GM12878 (cell line): ENCODE measurements around the gene MAP3K4. TPM values are rescaled to one million over a fixed set of nuclear protein-coding genes. Genes with fewer than 3 reads are reported as not detected.

ENCODE experiments used
- ATAC-seq: fragments of 200-7000 bp; cut with Tn5 transposase; 3 replicates; pipeline ENCODE4 v1.9.1; 2020; ENCODE audit warnings: mild to moderate bottlenecking, moderate library complexity
- BruUV-seq: library from RNA; stranded (reverse); fragments of 400-500 nt; replicated peaks from 2 replicates; lab custom pipeline; 2021; lab: Mats Ljungman, UMichigan
- CTCF ChIA-PET: fragments of 300-600 bp; sonication (Branson Sonifier 250); formaldehyde crosslinking; extraction: SDS; loops from one replicate; lab custom pipeline; 2021; ENCODE audit warnings: inconsistent platforms; lab: Yijun Ruan, JAX
- POLR2A ChIA-PET: fragments of 350-600 bp; formaldehyde crosslinking; extraction: SDS; loops from one replicate; lab custom pipeline; 2021; ENCODE audit warnings: inconsistent platforms; lab: Charles Lee
- RAD21 ChIA-PET: fragments of 300-600 bp; sonication (Branson Sonifier 250); formaldehyde crosslinking; loops from one replicate; lab custom pipeline; 2023; ENCODE audit warnings: antibody characterized with exemption; ENCODE audit not compliant: unreplicated experiment; lab: Charles Lee
- SMC1A ChIA-PET: fragments of 300-600 bp; sonication (Branson Sonifier 250); formaldehyde crosslinking; loops from one replicate; lab custom pipeline; 2023; ENCODE audit not compliant: unreplicated experiment, uncharacterized antibody; lab: Charles Lee
- DNase-seq: peaks from one replicate; pipeline ENCODE4 v3.0.0-alpha.2; 2011; ENCODE audit warnings: low read depth, low spot score
- FAIRE-seq: peaks from 3 replicates; lab custom pipeline; 2011; peaks lifted over from hg19 to GRCh38; lab: Jason Lieb, UNC
- H2AFZ ChIP-seq: 2 replicates; pipeline ENCODE4 v1.6.0; 2011; ENCODE audit warnings: low read depth, low read length, control low read depth; ENCODE audit not compliant: control insufficient read depth
- H3K27ac ChIP-seq: 2 replicates; pipeline ENCODE4 v1.5.1; 2011; ENCODE audit warnings: control low read depth; ENCODE audit not compliant: control insufficient read depth, insufficient read depth
- H3K27me3 ChIP-seq, 2 experiments: replicated peaks in 1 of 2; 2 replicates each; pipeline versions ENCODE4 v1.6.0 to v1.6.1; 2011; ENCODE audit warnings: low read length in 1 of 2; ENCODE audit not compliant: control insufficient read depth in 2 of 2, insufficient read depth in 2 of 2
- H3K36me3 ChIP-seq, 2 experiments: 2 replicates each; pipeline ENCODE4 v1.5.1; 2011; ENCODE audit warnings: low read length in 1 of 2; ENCODE audit not compliant: control insufficient read depth in 2 of 2, insufficient read depth in 2 of 2
- H3K4me1 ChIP-seq: 2 replicates; pipeline ENCODE4 v1.6.1; 2011; ENCODE audit warnings: mild to moderate bottlenecking, low read length, moderate library complexity, mixed read lengths; ENCODE audit not compliant: control insufficient read depth, insufficient read depth
- H3K4me2 ChIP-seq: 2 replicates; pipeline ENCODE4 v1.6.0; 2011; ENCODE audit warnings: control low read depth; ENCODE audit not compliant: control insufficient read depth, insufficient read depth
- H3K4me3 ChIP-seq: fragments of 200-600 bp; sonication (generic); 2 replicates; pipeline ENCODE4 v1.5.1; 2016
- H3K79me2 ChIP-seq: 2 replicates; pipeline ENCODE4 v1.6.0; 2011; ENCODE audit warnings: low read length; ENCODE audit not compliant: control insufficient read depth, insufficient read depth
- H3K9ac ChIP-seq: 2 replicates; pipeline ENCODE4 v1.8.0; 2011; ENCODE audit warnings: low read length, control low read depth, mixed read lengths; ENCODE audit not compliant: control insufficient read depth, insufficient read depth
- H3K9me3 ChIP-seq: replicated peaks from 3 replicates; pipeline ENCODE4 v1.5.1; 2011; ENCODE audit warnings: mild to moderate bottlenecking, low read length; ENCODE audit not compliant: control insufficient read depth, insufficient read depth
- H4K20me1 ChIP-seq: 2 replicates; pipeline ENCODE4 v1.6.0; 2011; ENCODE audit not compliant: control insufficient read depth, insufficient read depth
- CBFB ChIP-seq: IDR thresholded peaks from 2 replicates; pipeline ENCODE4 v1.6.1; 2016; ENCODE audit warnings: antibody characterized with exemption, low read depth
- CREB1 ChIP-seq: IDR thresholded peaks from 2 replicates; pipeline ENCODE4 v1.6.1; 2012; ENCODE audit warnings: low read depth, mild to moderate bottlenecking, inconsistent platforms
- IKZF2 ChIP-seq, 2 experiments: fragments of 450-650 bp; IDR thresholded peaks; 2 replicates each; pipeline ENCODE4 v1.6.1; 2017; ENCODE audit warnings: mild to moderate bottlenecking in 2 of 2, moderate library complexity in 2 of 2
- TCF7 ChIP-seq: IDR thresholded peaks from 2 replicates; pipeline ENCODE4 v1.6.1; 2014; ENCODE audit warnings: antibody characterized with exemption, borderline replicate concordance
- WRNIP1 ChIP-seq: IDR thresholded peaks from 2 replicates; pipeline ENCODE4 v1.6.1; 2011; ENCODE audit warnings: low read depth, low read length, improper control_type of control experiment, borderline replicate concordance
- ZBTB40 ChIP-seq: fragments of 450-650 bp; IDR thresholded peaks from 2 replicates; pipeline ENCODE4 v1.6.1; 2016; ENCODE audit warnings: mild to moderate bottlenecking, moderate library complexity, borderline replicate concordance
- WGBS: methylation state at CpG from one replicate; pipeline ENCODE4 v1.1.6; 2016; ENCODE audit warnings: low lambda C conversion rate; ENCODE audit not compliant: insufficient replicate concordance, insufficient coverage; ENCODE audit errors: missing lambda C conversion rate; 5-methylcytosine and 5-hydroxymethylcytosine counted together
- in situ Hi-C: fragments of 300-500 bp; cut with MboI; formaldehyde crosslinking; loops from 9 replicates; pipeline ENCODE4 v1.14.3; 2018; ENCODE audit warnings: mixed read lengths
- intact Hi-C: fragments of 100-400 bp; cut with micrococcal nuclease; formaldehyde crosslinking; loops from one replicate; pipeline ENCODE4 v1.14.2; 2022; ENCODE audit not compliant: unreplicated experiment
- polyA plus RNA-seq, 11 experiments: library from polyadenylated mRNA; depleted of rRNA in 4 of 11; unstranded in 6 of 11; stranded (reverse) in 5 of 11; fragments of >200 nt; fragmentation: Nextera tagmentation in 4 of 11; fragmentation: Illumina TruSeq in 1 of 11; extraction: Ambion mirVana in 4 of 11; extraction: Trizol in 1 of 11; gene quantifications; 1 replicate in 1 of 11; 2 replicates in 10 of 11; pipeline versions ENCODE4 v1.2.1 to v1.2.3, GENCODE V29; 2011 to 2016; ENCODE audit warnings: inconsistent platforms in 2 of 11, missing spikeins in 2 of 11, low read depth in 1 of 11
- total RNA-seq, 4 experiments: library from RNA; depleted of rRNA in 3 of 4; stranded (reverse); fragments of >200 nt in 3 of 4; fragmentation: Illumina TruSeq in 1 of 4; extraction: Trizol in 1 of 4; gene quantifications; 2 replicates each; pipeline versions ENCODE4 v1.2.1 to v1.2.3, GENCODE V29; 2013 to 2021

Gene MAP3K4
- total and polyA plus RNA-seq, 10 of the 15 experiments (the other 5 are each of a cell fraction or from before 2014, with no cell fraction given): 14.0 to 44.5 (median 23.1) TPM

- TF ChIP-seq IKZF2 (IDR thresholded peaks at IDR 0.05) (peak in 1 of 2 experiments; percentile 33; a peak in 2 of 4 replicates), ZBTB40 (no peak), CBFB (no peak), CREB1 (0 out of 2 replicates have a peak, but pooled peaks have one; percentile 7), WRNIP1 (no peak), TCF7 (no peak)
- Histone ChIP-seq H3K9me3 (no peaks in the 10 kb centered on the region; the same call in 2 of the 3 replicates), H3K4me2 (peak overlapping the region; percentile 85), H3K4me3 (peak overlapping the region; percentile 95), H3K4me1 (no peaks in the 10 kb centered on the region; the same call in 1 of the 2 replicates), H3K9ac (peak overlapping the region; percentile 73), H3K27ac (peak overlapping the region; percentile 69), H3K36me3 (no peaks in the 10 kb centered on the region), H2AFZ (peak overlapping the region; percentile 91), H4K20me1 (no peaks in the 10 kb centered on the region), H3K27me3 (no peaks in the 10 kb centered on the region), H3K79me2 (peaks cover 38% of the 10 kb centered on the region)
- intact Hi-C loops: loop anchor here (5.0 kb wide), 1 partner anchor 59 kb away; no protein-coding TSS in a partner anchor
- no peak for ATAC-seq
- ChIA-PET SMC1A (interaction anchor here (1.0 to 2.1 kb wide), 7 partner anchors 8 to 380 kb away, joined by 3 to 10 read pairs (median 5); no protein-coding TSS in a partner anchor), RAD21 (interaction anchor here (1.3 to 2.2 kb wide), 3 partner anchors 38 to 381 kb away, joined by 3 to 10 read pairs (median 3); no protein-coding TSS in a partner anchor), CTCF (interaction anchor here (0.8 to 3.8 kb wide), 4 partner anchors 11 to 60 kb away, joined by 3 to 17 read pairs (median 5); no protein-coding TSS in a partner anchor), POLR2A (interaction anchor here (0.9 kb wide), 1 partner anchor 38 kb away, joined by 4 read pairs; no protein-coding TSS in a partner anchor)
- BruUV-seq: TSS peak; percentile 68
- in situ Hi-C loops: no loop called here
- peak; percentile 70 for FAIRE-seq
- WGBS: 1% methylated on average over 12 of the region's 15 CpGs
- no peak for DNase-seq
Measured at GRCh38 chr6:160990847-160991405, 643 bp upstream of the MAP3K4 start.
